Uterus (tissue), 2 donors: ENCODE measurements around the gene CELF4.

Experiments used
- CTCF ChIP-seq, 4 experiments: fragments of 200-600 bp in 2 of 4; fragments of 450-650 bp in 2 of 4; sonication (generic) in 2 of 4; IDR thresholded peaks; one replicate each; pipeline ENCODE4 v1.5.1; 2016 to 2019; ENCODE audit warnings: antibody characterized with exemption in 4 of 4, mild to moderate bottlenecking in 2 of 4, moderate library complexity in 1 of 4
- POLR2A ChIP-seq, 2 donors: fragments of 450-650 bp; IDR thresholded peaks; one replicate each; pipeline ENCODE4 v1.6.1; 2016; ENCODE audit warnings: antibody characterized with exemption in 2 of 2, mild to moderate bottlenecking in 1 of 2, moderate library complexity in 1 of 2

- TF ChIP-seq POLR2A (IDR thresholded peaks at IDR 0.05) (no peak), CTCF (IDR thresholded peaks at IDR 0.05) (no peak)
Observed at GRCh38 chr18:37388413-37388812, 177.2 kb downstream of the CELF4 start.
